Pulmonary artery endothelial cell (primary cell): ENCODE measurements around the gene SLC5A6. TPM values are rescaled to one million over a fixed set of nuclear protein-coding genes. Genes with fewer than 3 reads are reported as not detected.

Source experiments
- total RNA-seq: library from RNA; depleted of rRNA; stranded (reverse); fragments of >200 nt; gene quantifications from 2 replicates; pipeline ENCODE4 v1.2.3, GENCODE V29; 2014

Gene SLC5A6
- total RNA-seq, 1 donor from 2014 or later, result 20.4 TPM

Other genes with a start within 250 kb of the SLC5A6 start
- gene MAPRE3, start 241.6 kb downstream of the SLC5A6 start, total RNA-seq, result 1.1 and 2.0 TPM in 2 replicates
- 21.2 and 26.9 TPM in 2 replicates for gene TMEM214, start 179.3 kb downstream of the SLC5A6 start, total RNA-seq
- 18.8 and 24.3 TPM in 2 replicates for gene AGBL5, start 160.6 kb downstream of the SLC5A6 start, total RNA-seq
- 360 and 398 TPM in 2 replicates for gene OST4, start 140.6 kb downstream of the SLC5A6 start, total RNA-seq
- gene EMILIN1, start 133.7 kb downstream of the SLC5A6 start, total RNA-seq, result 13.8 and 21.6 TPM in 2 replicates
- 2.1 and 4.6 TPM in 2 replicates for gene KHK, start 125.5 kb downstream of the SLC5A6 start, total RNA-seq
- 1.7 and 4.6 TPM in 2 replicates for gene CGREF1, start 93.1 kb downstream of the SLC5A6 start, total RNA-seq
- not detected in 2 replicates for gene ABHD1, start 88.5 kb downstream of the SLC5A6 start, total RNA-seq
- gene PREB, start 77.6 kb downstream of the SLC5A6 start, total RNA-seq, result 34.7 and 40.7 TPM in 2 replicates
- gene PRR30, start 72.9 kb downstream of the SLC5A6 start, total RNA-seq, result not detected in 2 replicates
- gene TCF23, start 63.3 kb downstream of the SLC5A6 start, total RNA-seq, result not detected in 2 replicates
- 97.0 and 127 TPM in 2 replicates for gene ATRAID, start 227 bp downstream of the SLC5A6 start, total RNA-seq
- gene CAD, start 5.1 kb upstream of the SLC5A6 start, total RNA-seq, result 62.4 and 62.8 TPM in 2 replicates
- gene SLC30A3, start 50.8 kb upstream of the SLC5A6 start, total RNA-seq, result 0.11 TPM in 1 of 2 replicates, not detected in the other
- not detected in 2 replicates for gene DNAJC5G, start 63.2 kb upstream of the SLC5A6 start, total RNA-seq
- not detected in 2 replicates for gene TRIM54, start 70.2 kb upstream of the SLC5A6 start, total RNA-seq
- 0.20 and 0.39 TPM in 2 replicates for gene UCN, start 96.2 kb upstream of the SLC5A6 start, total RNA-seq
- 38.8 and 43.0 TPM in 2 replicates for gene MPV17, start 110.8 kb upstream of the SLC5A6 start, total RNA-seq
- 24.5 and 26.9 TPM in 2 replicates for gene GTF3C2, start 144.5 kb upstream of the SLC5A6 start, total RNA-seq
- 36.6 and 44.7 TPM in 2 replicates for gene EIF2B4, start 158.1 kb upstream of the SLC5A6 start, total RNA-seq
- 142 and 184 TPM in 2 replicates for gene SNX17, start 158.3 kb upstream of the SLC5A6 start, total RNA-seq
- gene ZNF513, start 168.5 kb upstream of the SLC5A6 start, total RNA-seq, result 8.9 and 9.5 TPM in 2 replicates
- gene PPM1G, start 197.3 kb upstream of the SLC5A6 start, total RNA-seq, result 174 and 225 TPM in 2 replicates
- 122 and 137 TPM in 2 replicates for gene NRBP1, start 216.4 kb upstream of the SLC5A6 start, total RNA-seq
- gene KRTCAP3, start 230.1 kb upstream of the SLC5A6 start, total RNA-seq, result not detected in 2 replicates